ENCODE data around the gene COX6B2. TPM values are rescaled to one million over a fixed set of nuclear protein-coding genes. Genes with fewer than 3 reads are reported as not detected.

Gene COX6B2
- total RNA-seq, 1 experiment from 2014 or later: 5.6 TPM

DNA sequence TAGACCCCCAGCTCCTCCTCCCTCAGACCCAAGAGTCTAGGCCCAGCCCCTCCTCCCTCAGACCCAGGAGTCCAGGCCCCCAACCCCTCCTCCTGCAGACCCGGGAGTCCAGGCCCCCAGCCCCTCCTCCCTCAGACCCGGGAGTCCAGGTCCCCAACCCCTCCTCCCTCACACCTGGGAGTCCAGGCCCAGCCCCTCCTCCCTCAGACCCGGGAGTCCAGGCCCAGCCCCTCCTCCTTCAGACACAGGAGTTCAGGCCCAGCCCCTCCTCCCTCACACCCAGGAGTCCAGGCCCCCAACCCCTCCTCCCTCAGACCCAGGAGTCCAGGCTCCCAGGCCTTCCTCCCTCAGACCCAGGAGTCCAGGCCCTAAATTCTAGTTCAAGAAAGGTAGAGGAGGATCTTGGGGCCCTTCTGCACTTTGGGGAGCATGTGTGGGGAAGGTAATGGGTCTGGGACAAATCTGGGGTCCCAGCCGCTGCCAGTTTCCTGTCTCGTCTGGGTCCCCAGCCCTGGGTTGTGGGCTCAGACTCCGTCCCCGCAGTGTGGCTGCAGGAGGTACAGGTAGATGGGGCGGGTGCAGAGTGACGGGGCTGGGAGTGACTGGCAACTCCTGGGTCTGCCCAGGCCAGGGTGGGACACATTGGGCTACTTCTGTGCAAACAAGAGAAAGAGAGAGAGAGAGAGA, 18.9 kb upstream of the COX6B2 start:
- no peak overlapping the region; a peak in 1 of 4 replicates for H3K4me3 ChIP-seq (ENCODE audit: low read depth in 2 of 2, low read length in 2 of 2)
- no peaks in the 10 kb centered on the region for H3K27me3 ChIP-seq (ENCODE audit: control insufficient read depth, insufficient read depth, low read length)
- DNase-seq (ENCODE audit: low read depth, low spot score) (no peak), ATAC-seq (peak; percentile 11)
- BruUV-seq (replicated peaks): no TSS peak
- intact Hi-C loops (cut with micrococcal nuclease; ENCODE audit: unreplicated experiment) (loop anchor here (10.0 kb wide), 1 partner anchor 79 kb away; no protein-coding TSS in a partner anchor), in situ Hi-C loops (cut with HindIII; ENCODE audit: low pct_unique_long_range_greater_than_20kb, low sequenced_read_pairs) (no loop called here)
- TF ChIP-seq, protein P1, sequence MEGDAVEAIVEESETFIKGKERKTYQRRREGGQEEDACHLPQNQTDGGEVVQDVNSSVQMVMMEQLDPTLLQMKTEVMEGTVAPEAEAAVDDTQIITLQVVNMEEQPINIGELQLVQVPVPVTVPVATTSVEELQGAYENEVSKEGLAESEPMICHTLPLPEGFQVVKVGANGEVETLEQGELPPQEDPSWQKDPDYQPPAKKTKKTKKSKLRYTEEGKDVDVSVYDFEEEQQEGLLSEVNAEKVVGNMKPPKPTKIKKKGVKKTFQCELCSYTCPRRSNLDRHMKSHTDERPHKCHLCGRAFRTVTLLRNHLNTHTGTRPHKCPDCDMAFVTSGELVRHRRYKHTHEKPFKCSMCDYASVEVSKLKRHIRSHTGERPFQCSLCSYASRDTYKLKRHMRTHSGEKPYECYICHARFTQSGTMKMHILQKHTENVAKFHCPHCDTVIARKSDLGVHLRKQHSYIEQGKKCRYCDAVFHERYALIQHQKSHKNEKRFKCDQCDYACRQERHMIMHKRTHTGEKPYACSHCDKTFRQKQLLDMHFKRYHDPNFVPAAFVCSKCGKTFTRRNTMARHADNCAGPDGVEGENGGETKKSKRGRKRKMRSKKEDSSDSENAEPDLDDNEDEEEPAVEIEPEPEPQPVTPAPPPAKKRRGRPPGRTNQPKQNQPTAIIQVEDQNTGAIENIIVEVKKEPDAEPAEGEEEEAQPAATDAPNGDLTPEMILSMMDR (IDR thresholded peaks at IDR 0.05): no peak
- H3K9me3 ChIP-seq (ENCODE audit: control insufficient read depth, insufficient read depth, low read depth, low read length): no peaks in the 10 kb centered on the region
- ChIA-PET CTCF (no interaction called here), POLR2A (interaction anchor here (0.5 to 0.7 kb wide), 2 partner anchors 58 to 164 kb away, joined by 3 read pairs; no protein-coding TSS in a partner anchor)
- peaks cover 54% of the 10 kb centered on the region for H3K4me1 ChIP-seq (ENCODE audit: control insufficient read depth, insufficient read depth, low read length)
- H3K27ac ChIP-seq (ENCODE audit: low read length): peak overlapping the region; percentile 32; the same call in 1 of the 2 replicates
- H3K36me3 ChIP-seq (ENCODE audit: control insufficient read depth, insufficient read depth, low read length): no peaks in the 10 kb centered on the region

DNA sequence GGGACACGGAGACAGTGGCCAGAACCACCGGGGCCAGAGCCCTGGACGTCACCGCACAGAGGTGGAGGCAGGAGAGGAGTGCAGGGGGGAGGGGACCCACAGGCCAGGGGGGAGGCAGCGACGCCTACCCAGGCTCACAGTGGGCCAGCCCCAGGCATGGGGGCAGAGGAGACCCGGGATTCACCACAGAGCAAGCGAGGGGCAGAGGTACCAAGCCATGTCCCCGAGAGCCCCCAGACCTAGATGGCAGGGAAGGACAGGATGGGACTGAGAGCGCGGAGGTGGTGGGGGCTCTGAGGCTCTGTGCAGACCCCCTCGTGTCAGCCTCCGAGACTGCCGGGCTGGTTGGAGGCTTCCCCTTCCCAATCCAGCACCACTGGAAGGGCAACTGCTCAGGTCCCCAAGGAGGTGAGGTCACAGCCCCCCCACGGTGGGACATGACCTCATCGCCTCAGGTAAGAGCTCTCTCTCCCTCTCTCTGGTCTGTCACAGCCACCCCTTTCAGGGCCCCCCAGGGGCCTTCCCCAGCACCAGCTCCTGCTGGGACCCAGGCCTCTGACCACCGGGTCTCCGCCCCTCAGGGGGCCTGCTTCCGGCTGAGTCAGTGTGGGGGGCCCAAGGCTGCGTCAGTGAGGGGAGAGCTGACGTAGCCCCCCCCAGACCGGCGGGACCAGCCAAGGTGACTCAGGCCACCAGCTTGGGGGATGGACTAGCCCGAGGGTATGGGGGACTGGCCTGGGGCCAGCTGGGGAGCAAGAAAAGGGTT, 18.0 kb upstream of the COX6B2 start:
- Histone ChIP-seq H3K4me1 (ENCODE audit: control insufficient read depth, insufficient read depth, low read length) (peaks cover 47% of the 10 kb centered on the region), H3K9me3 (ENCODE audit: control insufficient read depth, insufficient read depth, low read depth, low read length) (no peaks in the 10 kb centered on the region), H3K27ac (ENCODE audit: low read length) (peak overlapping the region; percentile 6; the same call in 1 of the 2 replicates), H3K27me3 (ENCODE audit: control insufficient read depth, insufficient read depth, low read length) (no peaks in the 10 kb centered on the region), H3K36me3 (ENCODE audit: control insufficient read depth, insufficient read depth, low read length) (no peaks in the 10 kb centered on the region), H3K4me3 (ENCODE audit: low read depth in 2 of 2, low read length in 2 of 2) (no peak overlapping the region)
- DNase-seq (ENCODE audit: low read depth, low spot score) (no peak), ATAC-seq (no peak)
- POLR2A ChIA-PET: interaction anchor here (0.5 kb wide), 1 partner anchor 163 kb away, joined by 3 read pairs; no protein-coding TSS in a partner anchor
- CTCF ChIA-PET: no interaction called here
- in situ Hi-C loops (cut with HindIII; ENCODE audit: low pct_unique_long_range_greater_than_20kb, low sequenced_read_pairs): no loop called here
- TF ChIP-seq SIN3A (IDR thresholded peaks at IDR 0.05; ENCODE audit: borderline replicate concordance, insufficient read depth, low read depth, low read length): no peak
- no peak for TF ChIP-seq TCF7L2 (IDR thresholded peaks at IDR 0.05; ENCODE audit: low read depth, low read length)
- TF ChIP-seq, protein P1 (IDR thresholded peaks at IDR 0.05): no peak
- no peak for TF ChIP-seq POLR2AphosphoS5 (IDR thresholded peaks at IDR 0.05; ENCODE audit: low read depth, low read length)
- TF ChIP-seq, protein P2, sequence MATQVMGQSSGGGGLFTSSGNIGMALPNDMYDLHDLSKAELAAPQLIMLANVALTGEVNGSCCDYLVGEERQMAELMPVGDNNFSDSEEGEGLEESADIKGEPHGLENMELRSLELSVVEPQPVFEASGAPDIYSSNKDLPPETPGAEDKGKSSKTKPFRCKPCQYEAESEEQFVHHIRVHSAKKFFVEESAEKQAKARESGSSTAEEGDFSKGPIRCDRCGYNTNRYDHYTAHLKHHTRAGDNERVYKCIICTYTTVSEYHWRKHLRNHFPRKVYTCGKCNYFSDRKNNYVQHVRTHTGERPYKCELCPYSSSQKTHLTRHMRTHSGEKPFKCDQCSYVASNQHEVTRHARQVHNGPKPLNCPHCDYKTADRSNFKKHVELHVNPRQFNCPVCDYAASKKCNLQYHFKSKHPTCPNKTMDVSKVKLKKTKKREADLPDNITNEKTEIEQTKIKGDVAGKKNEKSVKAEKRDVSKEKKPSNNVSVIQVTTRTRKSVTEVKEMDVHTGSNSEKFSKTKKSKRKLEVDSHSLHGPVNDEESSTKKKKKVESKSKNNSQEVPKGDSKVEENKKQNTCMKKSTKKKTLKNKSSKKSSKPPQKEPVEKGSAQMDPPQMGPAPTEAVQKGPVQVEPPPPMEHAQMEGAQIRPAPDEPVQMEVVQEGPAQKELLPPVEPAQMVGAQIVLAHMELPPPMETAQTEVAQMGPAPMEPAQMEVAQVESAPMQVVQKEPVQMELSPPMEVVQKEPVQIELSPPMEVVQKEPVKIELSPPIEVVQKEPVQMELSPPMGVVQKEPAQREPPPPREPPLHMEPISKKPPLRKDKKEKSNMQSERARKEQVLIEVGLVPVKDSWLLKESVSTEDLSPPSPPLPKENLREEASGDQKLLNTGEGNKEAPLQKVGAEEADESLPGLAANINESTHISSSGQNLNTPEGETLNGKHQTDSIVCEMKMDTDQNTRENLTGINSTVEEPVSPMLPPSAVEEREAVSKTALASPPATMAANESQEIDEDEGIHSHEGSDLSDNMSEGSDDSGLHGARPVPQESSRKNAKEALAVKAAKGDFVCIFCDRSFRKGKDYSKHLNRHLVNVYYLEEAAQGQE (IDR thresholded peaks at IDR 0.05; ENCODE audit: insufficient read depth in 1 of 2, low read depth in 2 of 2, low read length in 1 of 2): no peak
- intact Hi-C loops (cut with micrococcal nuclease; ENCODE audit: unreplicated experiment): loop anchor here (10.0 kb wide), 1 partner anchor 78 kb away; no protein-coding TSS in a partner anchor
- BruUV-seq (replicated peaks): no TSS peak

Data from Panc1 (cell line).